Transverse colon (tissue), 4 donors: ENCODE data around the gene NRCAM. TPM values are rescaled to one million over a fixed set of nuclear protein-coding genes. Genes with fewer than 3 reads are reported as not detected.

ENCODE experiments used
- DNase-seq: peaks from one replicate; pipeline ENCODE4 v3.0.0-alpha.2; 2019
- H3K27ac ChIP-seq, 4 donors: fragments of 200-600 bp; sonication (generic); 2 replicates each; pipeline ENCODE4 v1.5.1; 2016 to 2018; ENCODE audit warnings: inconsistent platforms in 4 of 4
- H3K27me3 ChIP-seq: fragments of 200-600 bp; sonication (generic); 2 replicates; pipeline ENCODE4 v1.5.1; 2017; ENCODE audit warnings: inconsistent platforms
- H3K36me3 ChIP-seq, 4 donors: fragments of 200-600 bp; sonication (generic); 2 replicates each; pipeline ENCODE4 v1.5.1; 2017 to 2019; ENCODE audit warnings: inconsistent platforms in 4 of 4
- H3K4me1 ChIP-seq, 4 donors: fragments of 200-600 bp; sonication (generic); 2 replicates each; pipeline ENCODE4 v1.5.1; 2017 to 2020; ENCODE audit warnings: inconsistent platforms in 4 of 4
- H3K4me3 ChIP-seq, 4 donors: fragments of 200-600 bp; sonication (generic); 1 replicate in 1 of 4; 2 replicates in 3 of 4; pipeline versions ENCODE4 v1.5.1 to v1.6.1; 2017 to 2019; ENCODE audit warnings: inconsistent platforms in 4 of 4
- H3K9me3 ChIP-seq, 2 donors: fragments of 200-600 bp; sonication (generic); 2 replicates each; pipeline ENCODE4 v1.5.1; 2017 to 2019; ENCODE audit warnings: inconsistent platforms in 2 of 2
- CTCF ChIP-seq, 5 experiments: fragments of 200-600 bp in 3 of 5; fragments of 450-650 bp in 2 of 5; sonication (generic) in 3 of 5; IDR thresholded peaks; 1 replicate in 2 of 5; 2 replicates in 3 of 5; pipeline ENCODE4 v1.5.1; 2016 to 2017; ENCODE audit warnings: antibody characterized with exemption in 5 of 5, inconsistent platforms in 3 of 5, mild to moderate bottlenecking in 2 of 5, moderate library complexity in 1 of 5
- EP300 ChIP-seq: sonication (generic); formaldehyde crosslinking; IDR thresholded peaks from one replicate; pipeline ENCODE4 v1.6.1; 2017; ENCODE audit warnings: antibody characterized with exemption, low read depth
- POLR2A ChIP-seq: fragments of 450-650 bp; IDR thresholded peaks from one replicate; pipeline ENCODE4 v1.6.1; 2016; ENCODE audit warnings: antibody characterized with exemption, mild to moderate bottlenecking, moderate library complexity
- POLR2AphosphoS5 ChIP-seq, 3 donors: sonication (generic); formaldehyde crosslinking; IDR thresholded peaks; one replicate each; pipeline ENCODE4 v1.6.1; 2016; ENCODE audit warnings: antibody characterized with exemption in 3 of 3
- WGBS, 2 donors: methylation state at CpG; one replicate each; pipeline ENCODE4 v1.1.5; 2018; ENCODE audit warnings: low coverage in 1 of 2; 5-methylcytosine and 5-hydroxymethylcytosine counted together
- in situ Hi-C, 4 donors: fragments of 200-750 bp; cut with MboI; loops; one replicate each; pipeline versions ENCODE4 v1.15.0 to v1.15.1; 2017; ENCODE audit warnings: low sequenced_read_pairs in 3 of 4, low pct_ligation_motif_present in 1 of 4, low pct_unique_long_range_greater_than_20kb in 1 of 4
- intact Hi-C: fragments of 100-400 bp; cut with DNase I; formaldehyde crosslinking; loops from one replicate; pipeline ENCODE4 v1.15.1; 2023; ENCODE audit warnings: low total_unique reads
- total RNA-seq, 4 donors: library from RNA; depleted of rRNA; stranded (reverse); fragments of >200 nt; gene quantifications; one replicate each; pipeline ENCODE4 v1.1.0, GENCODE V29; 2016

The NRCAM gene
- total RNA-seq, 4 donors from 2014 or later, result 0.60 to 2.5 (median 1.8) TPM

GRCh38 chr7:108417926-108418325, 38.3 kb downstream of the NRCAM start:
- WGBS, 2 donors, result 47 to 100% methylated on average over 1 to 2 of the region's 2 CpGs
- in situ Hi-C loops, result no loop called here

GRCh38 chr7:108417144-108417543, 39.1 kb downstream of the NRCAM start:
- in situ Hi-C loops, result no loop called here
- no peaks in the 10 kb centered on the region for H3K9me3 ChIP-seq
- H3K4me3 ChIP-seq, result no peak overlapping the region
- intact Hi-C loops, result no loop called here
- 90 to 100% methylated on average over 2 to 4 of the region's 4 CpGs for WGBS, 2 donors
- no peaks in the 10 kb centered on the region for H3K4me1 ChIP-seq
- DNase-seq, result no peak
- H3K36me3 ChIP-seq, result no peaks in the 10 kb centered on the region
- no peaks in the 10 kb centered on the region for H3K27me3 ChIP-seq
- TF ChIP-seq EP300, result no peak
- TF ChIP-seq CTCF (IDR thresholded peaks at IDR 0.05), result no peak
- no peak for TF ChIP-seq POLR2A
- TF ChIP-seq POLR2AphosphoS5 (IDR thresholded peaks at IDR 0.05), result no peak
- no peak overlapping the region for H3K27ac ChIP-seq

More at GRCh38 chr7:108417926-108418325, 38.3 kb downstream of the NRCAM start:
- no peak for DNase-seq
- TF ChIP-seq POLR2A (no peak), CTCF (IDR thresholded peaks at IDR 0.05) (no peak), POLR2AphosphoS5 (IDR thresholded peaks at IDR 0.05) (no peak), EP300 (no peak)
- no peaks in the 10 kb centered on the region for H3K36me3 ChIP-seq
- H3K9me3 ChIP-seq, result no peaks in the 10 kb centered on the region
- no peaks in the 10 kb centered on the region for H3K4me1 ChIP-seq
- H3K27ac ChIP-seq, result no peak overlapping the region
- no peaks in the 10 kb centered on the region for H3K27me3 ChIP-seq
- intact Hi-C loops, result no loop called here
- no peak overlapping the region for H3K4me3 ChIP-seq

DNA sequence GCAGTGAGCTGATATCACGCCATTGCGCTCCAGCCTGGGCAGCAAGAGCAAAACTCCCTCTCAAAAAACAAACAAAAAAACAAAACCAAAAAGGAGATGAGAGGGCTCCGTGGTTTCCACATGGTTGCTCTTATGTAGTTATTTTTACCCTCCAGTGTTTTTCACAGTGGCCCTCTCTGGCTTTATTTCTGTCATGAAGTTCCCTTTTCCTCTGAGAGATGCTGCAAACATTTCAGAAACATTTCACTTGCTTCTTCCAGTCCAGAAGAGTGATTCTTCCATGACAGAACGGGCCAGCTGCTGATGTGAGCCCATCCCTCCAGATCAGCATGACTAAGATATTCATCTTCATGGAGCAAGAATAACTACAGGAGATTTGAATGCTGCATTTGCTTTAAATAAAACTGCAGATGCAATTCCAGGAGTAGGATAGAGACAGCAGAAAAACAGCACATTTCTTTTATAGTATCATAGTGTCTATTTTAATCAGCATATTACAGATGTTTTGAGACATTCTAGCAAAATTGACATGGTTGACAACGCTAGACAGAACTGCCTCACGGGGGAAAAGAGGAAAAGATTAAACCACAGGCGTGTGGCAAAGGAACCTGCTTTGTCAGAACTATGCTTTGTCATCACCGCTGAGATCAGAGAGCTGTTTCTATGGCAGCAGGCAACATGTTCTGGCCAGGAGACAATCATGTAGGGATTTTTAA, 40.3 kb downstream of the NRCAM start:
- Histone ChIP-seq H3K27me3 (no peaks in the 10 kb centered on the region), H3K27ac (no peak overlapping the region), H3K36me3 (no peaks in the 10 kb centered on the region), H3K4me1 (no peaks in the 10 kb centered on the region), H3K9me3 (no peaks in the 10 kb centered on the region), H3K4me3 (no peak overlapping the region)
- TF ChIP-seq POLR2AphosphoS5 (IDR thresholded peaks at IDR 0.05) (no peak), EP300 (no peak), POLR2A (no peak), CTCF (IDR thresholded peaks at IDR 0.05) (no peak)
- WGBS, 2 donors, result 47 to 57% methylated on average over 6 to 8 of the region's 8 CpGs
- no peak for DNase-seq
- intact Hi-C loops, result no loop called here
- in situ Hi-C loops, result no loop called here

GRCh38 chr7:108415084-108415483, 41.2 kb downstream of the NRCAM start:
- no peaks in the 10 kb centered on the region for H3K27me3 ChIP-seq
- no peak overlapping the region for H3K27ac ChIP-seq
- H3K9me3 ChIP-seq, result no peaks in the 10 kb centered on the region
- intact Hi-C loops, result no loop called here
- 86 to 100% methylated on average over 3 to 4 of the region's 4 CpGs for WGBS, 2 donors
- DNase-seq, result no peak
- H3K4me3 ChIP-seq, result no peak overlapping the region
- no peaks in the 10 kb centered on the region for H3K36me3 ChIP-seq
- no peak for TF ChIP-seq POLR2AphosphoS5 (IDR thresholded peaks at IDR 0.05)
- TF ChIP-seq EP300, result no peak
- no peak for TF ChIP-seq CTCF (IDR thresholded peaks at IDR 0.05)
- no peak for TF ChIP-seq POLR2A
- in situ Hi-C loops, result no loop called here
- H3K4me1 ChIP-seq, result no peaks in the 10 kb centered on the region
